Measurements from ENCODE around the gene GCFC2. TPM values are rescaled to one million over a fixed set of nuclear protein-coding genes. Genes with fewer than 3 reads are reported as not detected.

GCFC2 gene
- total and polyA plus RNA-seq, 2 of the 13 experiments (the other 11 are each of a cell fraction or from before 2014, with no cell fraction given) = 26.8 to 49.0 TPM

DNA sequence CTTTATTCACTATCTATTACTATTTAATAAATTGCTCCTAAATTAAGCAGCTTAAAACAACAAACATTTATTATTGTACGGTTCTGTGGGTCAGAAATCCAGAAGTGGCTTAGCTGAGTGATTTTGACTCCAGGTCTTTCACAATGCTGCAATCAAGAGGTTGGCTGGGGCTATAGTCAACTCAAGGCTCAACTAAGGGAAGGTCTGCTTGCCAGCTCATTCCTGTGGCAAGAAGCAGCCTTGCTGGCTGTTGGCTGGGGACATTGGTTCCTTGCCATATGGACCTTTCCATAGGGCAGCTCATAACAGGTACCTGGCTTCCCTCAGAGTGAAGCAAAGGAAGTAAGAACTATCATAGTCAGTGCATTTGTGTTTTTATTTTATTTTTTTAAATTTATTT is 69.1 kb downstream of the GCFC2 start (continued):
- TF ChIP-seq ZNF660 (CRISPR knock-in tag; IDR thresholded peaks at IDR 0.05; ENCODE audit: borderline replicate concordance, low read depth) (no peak), PLRG1 (conservative IDR thresholded peaks at IDR 0.05) (no peak)

GRCh38 chr2:75640621-75641121 is 70.0 kb downstream of the GCFC2 start:
- POLR2A ChIA-PET = interaction anchor here (0.9 to 1.0 kb wide), 2 partner anchors 21 to 70 kb away, joined by 3 read pairs; partner anchors contain the start of gene GCFC2
- FAIRE-seq = peak; percentile 94
- CTCF ChIA-PET (ENCODE audit: low intra/inter-chr PET ratio, low total read pairs) = interaction anchor here (0.6 to 4.6 kb wide), 3 partner anchors 37 to 194 kb away, joined by 3 to 71 read pairs (median 3); no protein-coding TSS in a partner anchor
- Histone ChIP-seq H3K4me2 (ENCODE audit: low read depth, low read length) (peak overlapping the region; percentile 18; the same call in 1 of the 2 replicates), H3K4me1 (ENCODE audit: insufficient read depth, low read length) (peaks cover 17% of the 10 kb centered on the region), H3K9me3 (ENCODE audit: low read length) (no peaks in the 10 kb centered on the region), H3K4me3 (replicated peaks in 1 of 3; ENCODE audit: insufficient read depth in 1 of 3, low read depth in 2 of 3, low read length in 3 of 3) (no peak overlapping the region), H3K79me2 (ENCODE audit: insufficient read depth, low read length) (no peaks in the 10 kb centered on the region), H3K27me3 (ENCODE audit: control insufficient read depth in 1 of 2, insufficient read depth in 2 of 2, low read length in 2 of 2) (no peaks in the 10 kb centered on the region; a peak in 1 of 5 replicates), H3K9ac (ENCODE audit: insufficient read depth, low read depth, low read length) (no peak overlapping the region), H2AFZ (ENCODE audit: low read length) (peak overlapping the region; percentile 1), H3K27ac (ENCODE audit: extremely low read length, insufficient read depth, low read length) (no peak overlapping the region), H4K20me1 (ENCODE audit: insufficient read depth, low read length) (no peaks in the 10 kb centered on the region), H3K36me3 (replicated peaks in 1 of 2; ENCODE audit: control insufficient read depth in 1 of 2, insufficient read depth in 2 of 2, low read length in 2 of 2) (no peaks in the 10 kb centered on the region)
- intact Hi-C loops (cut with micrococcal nuclease; ENCODE audit: unreplicated experiment) (loop anchor here (1.0 to 2.0 kb wide), 2 partner anchors 37 to 958 kb away; no protein-coding TSS in a partner anchor), in situ Hi-C loops (cut with HindIII; ENCODE audit: extremely low pct_ligation_motif_present, low pct_unique_long_range_greater_than_20kb) (no loop called here)
- ATAC-seq = peak; percentile 97
- 2% methylated on average over 3 of the region's 3 CpGs for WGBS (ENCODE audit: low lambda C conversion rate)
- no TSS peak for BruUV-seq (replicated peaks)
- DNase-seq (ENCODE audit: low spot score) = peak; percentile 56
- TF ChIP-seq ZNF629 (CRISPR knock-in tag; conservative IDR thresholded peaks at IDR 0.05) (no peak), ZNF530 (CRISPR knock-in tag; IDR thresholded peaks at IDR 0.05; ENCODE audit: low read depth) (no peak), ZMYM4 (CRISPR knock-in tag; IDR thresholded peaks at IDR 0.05) (no peak), ZFP36 (IDR thresholded peaks at IDR 0.05; ENCODE audit: borderline replicate concordance, low read depth, low read length, partially characterized antibody) (peak; percentile 5), SOX13 (IDR thresholded peaks at IDR 0.05) (no peak), SOX13 (CRISPR knock-in tag; conservative IDR thresholded peaks at IDR 0.05 in 1 of 2, IDR thresholded peaks at IDR 0.05 in 1 of 2) (0 out of 4 replicates have a peak, but pooled peaks of 1 of the 2 experiments have one; percentile 4), SOX6 (IDR thresholded peaks at IDR 0.05) (no peak), SOX6 (CRISPR knock-in tag; IDR thresholded peaks at IDR 0.05) (peak; percentile 27; the same call in 1 of the 2 replicates), MEF2D (CRISPR knock-in tag; IDR thresholded peaks at IDR 0.05) (0 out of 2 replicates have a peak, but pooled peaks have one; percentile 45), KLF11 (CRISPR knock-in tag; IDR thresholded peaks at IDR 0.05) (0 out of 2 replicates have a peak, but pooled peaks have one; percentile 49), KAT7 (CRISPR knock-in tag; IDR thresholded peaks at IDR 0.05; ENCODE audit: borderline replicate concordance) (no peak), TEAD3 (CRISPR knock-in tag; optimal IDR thresholded peaks at IDR 0.05; ENCODE audit: borderline replicate concordance) (peak; percentile 44), ZNF33B (CRISPR knock-in tag; IDR thresholded peaks at IDR 0.05) (no peak), REPIN1 (CRISPR knock-in tag; IDR thresholded peaks at IDR 0.05; ENCODE audit: borderline replicate concordance, low read depth) (no peak), ZNF329 (CRISPR knock-in tag; IDR thresholded peaks at IDR 0.05; ENCODE audit: low read depth) (no peak), ZNF350 (CRISPR knock-in tag; IDR thresholded peaks at IDR 0.05; ENCODE audit: borderline replicate concordance, low read depth) (no peak), PHF20 (CRISPR knock-in tag; IDR thresholded peaks at IDR 0.05) (no peak)
- TF ChIP-seq, protein P1, sequence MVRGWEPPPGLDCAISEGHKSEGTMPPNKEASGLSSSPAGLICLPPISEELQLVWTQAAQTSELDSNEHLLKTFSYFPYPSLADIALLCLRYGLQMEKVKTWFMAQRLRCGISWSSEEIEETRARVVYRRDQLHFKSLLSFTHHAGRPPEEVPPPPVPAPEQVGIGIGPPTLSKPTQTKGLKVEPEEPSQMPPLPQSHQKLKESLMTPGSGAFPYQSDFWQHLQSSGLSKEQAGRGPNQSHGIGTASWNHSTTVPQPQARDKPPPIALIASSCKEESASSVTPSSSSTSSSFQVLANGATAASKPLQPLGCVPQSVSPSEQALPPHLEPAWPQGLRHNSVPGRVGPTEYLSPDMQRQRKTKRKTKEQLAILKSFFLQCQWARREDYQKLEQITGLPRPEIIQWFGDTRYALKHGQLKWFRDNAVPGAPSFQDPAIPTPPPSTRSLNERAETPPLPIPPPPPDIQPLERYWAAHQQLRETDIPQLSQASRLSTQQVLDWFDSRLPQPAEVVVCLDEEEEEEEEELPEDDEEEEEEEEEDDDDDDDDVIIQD (CRISPR knock-in tag; IDR thresholded peaks at IDR 0.05; ENCODE audit: low read depth) = 0 out of 2 replicates have a peak, but pooled peaks have one; percentile 18
- TF ChIP-seq, protein P2, sequence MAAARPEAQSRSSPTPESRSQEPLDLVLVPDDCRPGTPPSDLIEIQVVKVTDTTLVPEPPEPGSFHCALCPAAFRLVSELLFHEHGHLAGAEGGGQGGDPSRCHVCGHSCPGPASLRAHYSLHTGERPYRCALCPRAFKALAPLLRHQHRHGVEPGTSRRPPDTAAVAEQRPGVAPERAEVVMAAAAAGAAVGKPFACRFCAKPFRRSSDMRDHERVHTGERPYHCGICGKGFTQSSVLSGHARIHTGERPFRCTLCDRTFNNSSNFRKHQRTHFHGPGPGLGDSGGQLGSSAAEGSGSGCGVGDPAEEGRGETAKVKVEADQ (CRISPR knock-in tag; IDR thresholded peaks at IDR 0.05; ENCODE audit: borderline replicate concordance) = 0 out of 2 replicates have a peak, but pooled peaks have one; percentile 46
